Adipose tissue (tissue), 3 donors: Measurements from ENCODE around the gene LPCAT1. TPM values are rescaled to one million over a fixed set of nuclear protein-coding genes. Genes with fewer than 3 reads are reported as not detected.
"Not testable (repeated sequence)": the region's sequence is repeated elsewhere in the genome, so short reads cannot be mapped to it uniquely, and the experiment has no call there.

Experiments
- H3K27ac ChIP-seq: one replicate; pipeline ENCODE4 v1.5.1; 2013; ENCODE audit warnings: low read depth, low read length
- WGBS, 3 donors: extraction: QIAGEN DNeasy Blood & Tissue Kit; methylation state at CpG; one replicate each; pipeline ENCODE4 v1.1.7; 2013; 5-methylcytosine and 5-hydroxymethylcytosine counted together
- polyA plus RNA-seq, 3 donors: library from polyadenylated mRNA; stranded (reverse); fragments of 200-250 nt; gene quantifications; one replicate each; pipeline ENCODE4 v1.2.3, GENCODE V29; 2013
- donor health status: healthy with polysubstance abuse.
- donor health status: Bipolar disorder and iron deficiency.
- donor health status: healthy.

Gene LPCAT1
- polyA plus RNA-seq, 3 donors = 7.5 to 21.7 (median 21.0) TPM

DNA sequence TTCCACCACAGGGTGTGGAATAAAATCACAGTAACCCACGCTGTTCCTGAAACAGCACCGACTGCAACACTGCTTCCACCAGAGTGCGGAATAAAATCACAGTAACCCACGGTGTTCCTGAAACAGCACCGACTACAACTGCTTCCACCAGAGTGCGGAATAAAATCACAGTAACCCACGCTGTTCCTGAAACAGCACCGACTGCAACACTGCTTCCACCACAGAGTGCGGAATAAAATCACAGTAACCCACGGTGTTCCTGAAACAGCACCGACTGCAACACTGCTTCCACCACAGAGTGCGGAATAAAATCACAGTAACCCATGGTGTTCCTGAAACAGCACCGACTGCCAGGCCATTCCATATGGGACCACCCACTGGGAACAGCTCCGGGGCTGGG is 18.7 kb downstream of the LPCAT1 start:
- WGBS, 3 donors = 55 to 78% (median 57%) methylated on average over 14 of the region's 14 CpGs
- H3K27ac ChIP-seq = not testable (repeated sequence)

DNA sequence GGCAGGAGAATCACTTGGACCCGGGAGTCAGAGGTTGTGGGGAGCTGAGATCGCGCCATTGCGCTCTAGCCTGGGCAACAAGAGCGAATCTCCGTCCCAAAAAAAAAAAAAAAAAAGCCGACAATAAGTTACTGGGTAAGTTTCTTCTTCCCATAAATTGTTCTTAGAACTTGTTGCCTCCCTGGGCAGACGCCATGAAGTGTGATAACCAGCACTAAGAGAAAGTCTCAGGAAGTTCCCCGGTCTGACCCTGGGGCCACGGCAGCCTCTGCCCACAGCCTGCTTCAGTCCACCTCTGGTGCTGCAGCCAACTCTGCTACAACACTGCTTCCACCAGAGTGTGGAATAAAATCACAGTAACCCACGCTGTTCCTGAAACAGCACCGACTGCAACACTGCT is 19.1 kb downstream of the LPCAT1 start:
- 73 to 89% (median 78%) methylated on average over 10 to 12 of the region's 12 CpGs for WGBS, 3 donors
- no peak overlapping the region for H3K27ac ChIP-seq

DNA sequence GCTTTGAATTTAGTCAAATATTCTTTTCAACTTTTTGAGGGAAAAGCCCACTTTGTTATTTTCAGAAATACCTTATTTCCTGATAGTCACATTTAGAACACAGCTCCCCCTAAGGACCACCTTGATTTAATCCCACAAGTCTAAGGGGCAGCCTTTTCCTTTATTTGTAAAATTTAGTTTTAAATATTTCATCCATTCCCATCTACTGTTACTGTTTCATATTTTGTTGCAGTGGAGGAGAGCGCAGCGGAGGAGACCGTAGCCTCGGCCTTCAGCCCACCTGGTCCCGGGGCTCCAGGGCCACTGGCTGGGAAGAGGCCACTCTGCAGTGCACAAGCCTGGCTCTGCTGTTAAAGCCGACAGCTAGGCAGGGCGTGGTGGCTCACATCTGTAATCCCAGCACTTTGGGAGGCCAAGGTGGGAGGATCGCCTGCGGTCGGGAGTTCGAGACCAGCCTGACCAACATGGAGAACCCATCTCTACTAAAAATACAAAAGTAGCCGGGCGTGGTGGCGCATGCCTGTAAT is 19.6 kb downstream of the LPCAT1 start:
- no peak overlapping the region for H3K27ac ChIP-seq
- WGBS, 3 donors = 95 to 98% (median 95%) methylated on average over 14 of the region's 14 CpGs

DNA sequence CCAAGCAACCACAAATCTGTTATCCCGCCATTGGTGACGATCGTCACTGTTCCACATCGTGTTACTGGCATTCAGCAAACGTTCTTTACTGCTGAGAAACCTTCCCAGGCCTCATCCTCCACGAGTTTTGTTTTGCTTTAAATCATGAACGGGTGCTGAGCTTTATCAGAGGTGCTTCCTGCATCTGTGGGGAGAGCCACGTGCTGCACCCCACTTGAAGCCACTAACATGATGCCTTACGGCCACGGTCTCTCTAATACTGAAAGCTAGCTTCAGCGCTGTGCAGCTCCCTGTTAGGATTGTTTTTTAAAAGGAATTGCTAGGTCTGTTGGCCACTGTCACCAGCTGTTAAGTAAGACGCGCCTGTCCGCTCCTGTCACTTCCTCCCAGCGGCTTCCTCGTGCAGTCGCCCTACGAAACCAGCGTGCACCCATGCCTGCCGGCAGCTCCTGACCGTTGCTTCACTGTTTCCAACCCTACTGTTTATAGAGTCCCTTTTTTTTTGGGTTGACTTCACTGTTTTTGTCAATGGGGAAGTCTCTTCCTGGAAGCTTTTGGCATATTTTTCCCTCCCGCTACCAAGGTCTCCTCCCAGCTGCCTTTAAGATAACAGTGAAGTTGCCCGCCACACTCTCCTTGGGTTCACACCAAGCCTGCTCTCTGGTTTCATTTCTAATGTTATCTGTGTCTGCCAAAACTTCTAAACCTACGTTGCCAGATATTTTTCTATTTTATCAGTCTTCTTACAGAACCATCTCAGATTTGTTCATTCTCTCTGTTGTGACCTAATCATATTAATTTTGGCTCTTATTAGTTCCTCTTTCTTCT is 20.3 kb downstream of the LPCAT1 start:
- H3K27ac ChIP-seq = peak overlapping the region; percentile 20
- WGBS, 3 donors = 41 to 71% (median 47%) methylated on average over 24 of the region's 24 CpGs

DNA sequence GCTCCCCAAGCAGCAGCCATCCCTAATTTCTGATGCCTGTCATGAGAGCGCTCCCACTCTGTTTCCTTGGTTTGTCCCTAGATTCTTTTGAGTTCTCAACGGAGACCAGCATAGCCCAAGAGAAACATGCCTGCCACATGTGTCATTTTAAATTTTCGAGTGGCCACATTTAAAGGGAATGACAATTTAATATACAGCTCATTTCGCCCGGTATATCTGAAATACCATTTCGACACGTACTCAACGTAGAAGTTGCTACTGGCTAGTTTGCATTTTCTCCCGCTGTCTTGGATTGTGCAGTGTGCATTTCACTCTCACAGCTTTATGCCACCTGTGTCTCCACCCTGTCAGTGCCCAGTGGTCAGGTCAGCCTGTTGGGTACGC is 21.0 kb downstream of the LPCAT1 start:
- WGBS, 3 donors = 86 to 96% (median 96%) methylated on average over 10 of the region's 10 CpGs
- no peak overlapping the region for H3K27ac ChIP-seq

DNA sequence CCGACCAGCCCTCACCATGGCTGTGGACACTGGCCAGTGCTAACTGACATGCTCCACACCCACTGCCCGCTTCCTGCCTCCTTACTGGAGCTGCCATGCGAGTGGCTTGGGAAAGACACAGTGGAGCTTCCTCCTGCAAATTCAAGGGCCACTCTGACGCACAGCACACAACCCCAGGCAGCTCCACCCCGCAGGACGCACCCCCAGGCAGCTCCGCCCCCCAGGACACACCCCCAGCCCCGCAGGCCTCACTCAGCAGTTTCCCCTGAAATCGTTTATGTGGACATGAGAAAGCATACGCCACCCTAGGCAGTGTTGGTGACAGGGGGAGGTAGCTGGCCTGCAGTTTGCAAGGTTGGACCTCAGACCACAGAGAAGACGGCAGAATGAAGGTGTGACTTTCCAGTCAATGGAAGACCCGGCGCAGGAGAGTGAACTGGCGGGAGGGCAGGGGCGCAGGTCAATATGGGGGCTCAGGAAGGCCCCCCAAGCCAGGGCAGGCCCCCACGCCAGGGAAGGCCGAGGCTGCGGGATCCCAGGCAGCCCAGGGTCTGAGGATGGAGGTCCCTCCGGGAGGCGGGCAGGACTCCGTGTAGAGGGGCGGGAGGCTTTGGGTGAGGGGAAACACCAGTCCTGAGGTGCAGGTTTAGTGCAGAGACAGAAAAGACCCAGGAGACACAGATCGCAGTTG is 21.6 kb downstream of the LPCAT1 start:
- WGBS, 3 donors = 76 to 87% (median 77%) methylated on average over 22 to 23 of the region's 23 CpGs

DNA sequence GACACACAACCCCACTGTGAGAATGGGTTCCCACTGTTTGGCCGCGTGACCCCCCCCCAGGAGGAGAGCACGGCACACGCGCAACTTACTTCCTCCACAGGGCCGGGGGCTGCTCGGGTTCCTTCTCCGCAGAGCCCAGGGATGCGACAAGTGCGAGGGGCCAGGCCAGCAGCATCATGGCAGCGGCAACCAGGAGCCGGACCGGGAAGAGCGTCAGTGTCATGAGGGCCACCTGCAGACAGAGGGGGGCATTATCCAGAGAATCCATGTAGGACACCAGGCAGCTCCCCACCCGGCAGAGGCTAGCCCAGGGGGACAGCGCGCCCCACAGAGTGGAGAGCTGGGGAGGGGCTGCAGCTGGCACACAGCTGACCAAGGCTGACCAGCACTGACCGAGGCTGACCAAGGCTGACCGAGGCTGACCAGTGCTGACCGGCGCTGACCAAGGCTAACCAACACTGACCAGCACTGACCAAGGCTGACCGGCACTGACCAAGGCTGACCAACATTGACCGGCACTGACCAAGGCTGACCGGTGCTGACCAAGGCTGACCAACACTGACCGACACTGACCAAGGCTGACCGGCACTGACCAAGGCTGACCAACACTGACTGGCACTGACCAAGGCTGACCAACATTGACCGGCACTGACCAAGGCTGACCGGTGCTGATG is 22.3 kb downstream of the LPCAT1 start:
- WGBS, 3 donors = 86 to 95% (median 86%) methylated on average over 28 of the region's 28 CpGs

More for the DNA sequence above, 21.6 kb downstream of the LPCAT1 start:
- H3K27ac ChIP-seq = no peak overlapping the region

DNA sequence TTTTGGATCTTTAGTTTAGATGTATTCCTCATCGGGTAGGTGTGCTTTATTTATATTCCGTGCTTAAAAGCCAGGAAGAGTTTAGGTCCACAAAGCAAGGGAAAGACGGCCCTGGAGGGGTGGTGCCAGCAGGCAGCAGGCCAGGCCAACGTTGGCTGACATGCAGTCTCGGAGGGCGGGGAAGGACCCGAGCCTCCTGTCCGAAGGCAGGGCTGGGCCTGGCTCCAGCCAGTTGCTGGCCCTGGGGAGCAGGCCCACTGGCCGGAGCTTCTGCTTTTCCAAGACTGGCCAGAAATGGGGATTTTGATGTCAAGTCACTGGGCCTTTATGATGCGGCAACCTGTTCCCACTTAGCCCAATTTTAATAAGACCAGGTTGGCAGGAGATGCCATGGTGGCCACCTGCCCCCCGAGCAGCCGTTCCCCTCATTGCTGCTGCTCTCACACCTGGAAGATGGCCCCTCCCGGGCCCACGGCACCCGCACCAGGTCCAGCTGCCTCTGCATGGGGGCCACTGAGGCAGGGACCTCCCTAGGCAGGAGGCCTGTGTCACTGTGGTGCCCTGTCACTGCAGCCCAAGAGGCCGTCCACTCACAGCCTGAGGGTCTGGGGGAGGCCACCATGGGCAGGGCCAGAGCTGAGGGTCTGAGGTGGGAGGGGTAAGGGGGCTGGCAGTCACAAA is 23.2 kb downstream of the LPCAT1 start:
- H3K27ac ChIP-seq = no peak overlapping the region

More for the DNA sequence above, 22.3 kb downstream of the LPCAT1 start:
- no peak overlapping the region for H3K27ac ChIP-seq

DNA sequence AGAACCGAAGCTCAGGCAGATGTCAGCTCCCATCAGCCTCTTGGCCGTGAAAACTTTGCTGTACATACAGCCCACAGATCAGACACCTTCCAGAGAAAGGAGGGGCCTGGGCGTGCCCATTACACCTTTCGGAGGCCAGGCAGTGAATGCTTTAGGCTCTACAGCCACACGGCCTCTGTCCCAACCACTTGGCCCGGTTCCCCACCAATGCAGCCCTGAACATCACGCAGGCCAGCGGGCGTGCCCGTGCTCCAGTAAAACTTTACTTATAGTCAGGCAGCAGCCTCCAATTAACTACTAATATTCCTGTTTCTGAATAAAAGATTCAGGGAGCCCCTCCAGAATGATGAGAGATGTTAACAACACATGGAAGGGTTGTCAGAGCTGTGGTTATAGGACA is 23.9 kb downstream of the LPCAT1 start:
- 75 to 79% (median 76%) methylated on average over 10 of the region's 10 CpGs for WGBS, 3 donors
- H3K27ac ChIP-seq = no peak overlapping the region

More for the DNA sequence above, 23.2 kb downstream of the LPCAT1 start:
- 42 to 60% (median 60%) methylated on average over 16 of the region's 16 CpGs for WGBS, 3 donors

DNA sequence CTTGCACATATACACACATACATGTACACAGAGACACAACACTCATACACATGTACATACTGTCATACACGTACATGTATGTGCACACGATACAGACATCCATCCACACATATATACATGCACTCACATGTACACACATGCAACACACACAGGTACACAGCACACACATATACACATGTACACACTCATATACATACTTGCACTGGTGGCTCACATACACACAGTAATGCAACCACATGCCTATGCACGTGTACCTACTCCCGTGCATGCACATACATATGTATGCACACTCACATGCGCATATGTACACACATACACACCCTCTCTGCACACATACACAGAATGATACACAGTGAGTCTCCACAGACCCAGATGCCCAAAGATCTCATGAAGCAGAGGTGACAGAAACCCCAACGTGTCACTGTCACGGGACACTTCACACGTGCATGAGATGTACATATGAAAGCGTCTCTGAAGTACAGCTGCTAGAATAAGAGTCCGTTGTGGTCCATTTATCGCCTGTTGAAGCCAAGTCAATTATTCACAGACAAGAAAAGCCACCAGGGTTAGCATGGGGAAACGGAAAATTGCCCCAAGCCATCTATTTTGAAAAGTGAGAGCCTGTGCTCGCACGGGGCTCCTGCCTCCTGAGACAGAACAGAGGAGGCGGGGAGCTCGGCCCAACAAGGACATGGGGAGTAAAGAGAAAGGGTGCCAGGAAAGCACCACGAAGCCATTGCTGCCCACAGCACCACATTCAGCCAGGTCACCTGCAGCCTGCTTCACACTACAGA is 24.9 kb downstream of the LPCAT1 start:
- no peak overlapping the region for H3K27ac ChIP-seq
- 82 to 90% (median 83%) methylated on average over 17 of the region's 17 CpGs for WGBS, 3 donors

DNA sequence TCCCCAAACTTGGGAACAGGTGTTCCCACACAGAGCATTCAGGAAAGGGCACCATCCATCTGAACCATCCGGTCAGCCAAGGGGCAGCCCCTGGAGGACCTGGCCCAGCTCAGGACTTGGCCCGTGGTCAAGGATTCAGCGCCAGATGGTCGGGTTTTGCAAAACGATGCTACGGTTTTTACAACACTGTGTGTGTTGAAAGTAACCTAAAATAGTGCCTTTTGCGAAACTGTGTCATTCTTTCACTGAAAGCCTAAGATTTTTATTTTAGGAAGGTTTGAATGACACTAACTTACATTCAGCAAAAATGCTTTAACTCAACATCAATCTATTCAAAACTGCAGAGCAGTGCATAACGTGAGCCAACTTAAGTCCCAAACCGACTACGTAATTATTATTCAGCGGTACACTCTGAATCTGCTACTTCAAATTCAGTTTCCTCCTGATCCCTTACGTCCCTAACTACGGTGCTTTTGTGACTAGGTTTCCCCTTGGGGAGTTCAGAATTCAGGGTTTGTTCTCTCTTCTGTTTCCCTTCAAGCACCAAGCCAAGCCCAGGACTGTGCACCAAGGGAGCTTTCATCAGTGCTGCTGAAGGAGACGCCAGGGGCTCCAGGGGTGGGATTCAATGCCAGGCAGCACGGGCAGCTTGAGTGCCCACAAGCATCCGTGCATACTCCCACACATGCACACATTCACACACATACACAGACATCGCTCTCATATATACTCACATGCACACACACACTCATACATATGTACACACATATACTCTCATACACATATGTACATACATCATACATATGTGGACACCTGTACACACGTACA is 25.8 kb downstream of the LPCAT1 start:
- H3K27ac ChIP-seq = no peak overlapping the region
- WGBS, 3 donors = 44 to 83% (median 49%) methylated on average over 18 of the region's 18 CpGs

DNA sequence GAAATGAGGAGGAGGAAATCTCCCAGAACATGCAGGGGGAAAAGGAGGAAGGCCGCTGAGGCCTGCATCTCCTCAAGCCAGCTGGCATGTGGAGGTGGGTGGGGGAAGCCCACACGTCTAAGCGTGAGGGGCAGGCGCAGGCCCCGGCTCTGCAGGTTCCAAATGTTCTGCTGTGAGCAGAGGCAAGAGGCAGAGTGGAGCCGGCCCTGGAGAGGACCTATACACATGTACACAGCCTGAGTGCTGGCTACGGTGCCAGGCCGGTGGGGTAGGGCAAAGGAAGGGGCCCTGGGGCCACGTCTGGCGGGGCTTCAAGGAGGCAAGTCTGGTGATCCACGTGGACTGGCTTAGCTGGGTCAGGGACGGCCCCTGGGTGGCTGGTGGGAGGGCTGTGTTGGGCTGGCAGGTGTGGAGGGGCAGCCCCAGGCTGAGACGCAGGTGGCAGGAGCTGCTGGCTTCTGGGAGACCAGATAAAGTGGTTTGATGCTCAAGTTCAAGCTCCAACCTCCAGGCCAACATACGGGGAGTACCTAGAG is 26.4 kb downstream of the LPCAT1 start:
- H3K27ac ChIP-seq = no peak overlapping the region
- WGBS, 3 donors = 57 to 78% (median 63%) methylated on average over 13 to 14 of the region's 14 CpGs

DNA sequence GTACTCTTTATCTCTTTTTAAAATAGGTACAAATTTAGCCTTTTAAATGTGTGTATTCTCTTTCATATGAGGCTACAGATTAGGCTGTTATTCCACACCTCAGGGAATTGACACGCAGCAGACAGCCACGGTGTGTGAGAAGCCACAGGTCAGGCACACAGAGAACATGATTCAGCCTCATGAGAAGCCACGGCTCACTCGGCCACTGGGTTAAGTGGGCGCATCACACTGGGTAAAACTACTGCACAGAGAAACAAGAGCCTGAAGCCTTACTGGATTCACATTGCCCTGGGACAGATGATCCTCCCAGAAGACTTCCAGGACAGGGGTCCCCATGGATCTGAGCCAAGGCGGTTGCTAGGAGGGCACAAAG is 28.2 kb downstream of the LPCAT1 start:
- H3K27ac ChIP-seq = no peak overlapping the region
- WGBS, 3 donors = 60 to 79% (median 71%) methylated on average over 6 of the region's 6 CpGs

DNA sequence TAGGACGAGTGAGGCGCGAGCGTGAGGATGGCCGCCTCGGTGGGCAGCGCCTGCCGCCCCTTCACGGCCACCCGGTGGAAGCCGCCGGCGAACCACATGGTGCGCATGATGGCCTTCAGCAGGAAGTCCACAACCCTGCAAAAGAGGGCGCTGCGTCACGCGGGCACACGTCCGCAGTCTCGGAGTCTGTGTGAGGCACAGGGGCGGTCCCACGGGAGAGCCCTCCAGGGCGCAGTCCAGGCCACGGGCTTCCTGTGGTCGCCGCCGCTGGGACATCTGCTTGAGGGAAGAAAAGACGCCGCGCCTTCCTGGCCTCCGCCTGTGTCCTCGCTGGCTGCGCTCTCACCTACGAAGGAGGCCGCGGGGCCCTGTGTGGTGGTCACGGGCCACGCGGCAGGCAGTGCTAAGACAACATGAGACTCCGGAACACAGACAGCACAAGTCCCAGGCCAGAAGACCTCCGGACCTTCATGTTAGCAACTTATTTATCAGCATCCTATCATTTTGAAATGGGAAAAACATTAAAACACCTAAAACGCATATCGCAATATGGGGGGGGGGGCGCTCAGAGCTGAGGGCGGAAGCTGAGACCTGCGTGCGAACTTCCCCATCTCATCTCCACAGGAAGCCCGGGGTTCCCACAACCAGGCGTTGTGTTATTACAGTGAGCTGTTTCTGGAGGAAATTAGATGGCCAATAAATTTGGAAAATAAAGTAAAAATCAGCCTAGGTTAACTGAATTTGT is 28.8 kb downstream of the LPCAT1 start:
- no peak overlapping the region for H3K27ac ChIP-seq
- 67 to 90% (median 69%) methylated on average over 49 to 50 of the region's 50 CpGs for WGBS, 3 donors

DNA sequence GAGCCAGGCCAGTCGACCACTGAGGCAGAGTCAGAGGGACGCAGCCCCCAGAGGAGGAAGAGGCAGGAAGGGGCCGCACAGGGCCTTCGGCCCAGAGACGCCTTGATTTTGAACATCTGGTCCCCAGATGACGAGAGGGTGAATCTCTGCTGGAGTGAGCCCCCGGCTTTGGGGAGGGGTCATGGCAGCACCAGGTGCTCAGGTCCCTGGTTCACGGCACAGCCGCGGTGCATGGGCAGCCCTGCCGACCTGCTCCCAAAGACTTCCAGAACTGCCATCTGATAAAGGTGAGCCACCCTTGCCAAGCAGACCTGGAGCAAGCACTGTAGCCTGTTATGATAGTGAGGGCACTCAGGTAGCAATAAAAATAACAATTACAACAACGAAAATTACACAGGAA is 29.8 kb downstream of the LPCAT1 start:
- WGBS, 3 donors = 81 to 86% (median 85%) methylated on average over 12 of the region's 12 CpGs
- no peak overlapping the region for H3K27ac ChIP-seq

DNA sequence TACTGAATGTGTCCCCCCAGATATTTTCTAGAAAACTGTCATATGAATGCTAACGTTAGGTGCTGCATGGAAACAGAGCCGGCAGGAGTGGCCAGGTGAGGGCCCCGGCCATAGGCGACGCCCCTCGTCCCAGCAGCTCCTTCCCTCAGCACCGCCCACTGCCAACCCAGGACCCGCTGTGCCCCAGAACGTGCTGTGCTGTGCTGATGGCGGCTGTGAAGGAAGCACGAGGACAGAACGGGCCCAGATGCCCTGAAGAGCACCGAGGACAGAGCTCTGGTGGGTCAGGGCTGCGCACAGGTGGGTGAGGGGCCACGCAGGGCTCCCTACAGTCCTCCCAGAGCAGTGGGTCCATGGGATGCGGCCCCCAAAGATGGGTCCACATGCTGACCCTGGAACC is 30.3 kb downstream of the LPCAT1 start:
- 93 to 94% (median 93%) methylated on average over 16 of the region's 16 CpGs for WGBS, 3 donors
- H3K27ac ChIP-seq = no peak overlapping the region
